K562 (cell line): ENCODE measurements around the gene PIK3CG. TPM values are rescaled to one million over a fixed set of nuclear protein-coding genes. Genes with fewer than 3 reads are reported as not detected.

Experiments used
- CHD1 ChIP-seq: fragments of 200-600 bp; sonication (generic); IDR thresholded peaks from one replicate; pipeline ENCODE4 v1.6.1; 2012; ENCODE audit warnings: mild to moderate bottlenecking, moderate library complexity, low read length, inconsistent platforms
- DLX4 ChIP-seq: fragments of 250-450 bp; sonication (Bioruptor Pico); IDR thresholded peaks from 2 replicates; pipeline ENCODE4 v1.6.1; 2021; ENCODE audit warnings: mild to moderate bottlenecking
- EP300 ChIP-seq: IDR thresholded peaks from 2 replicates; pipeline ENCODE4 v1.6.1; 2012; ENCODE audit warnings: low read length, improper control_type of control experiment
- FOXP1 ChIP-seq: sonication (generic); formaldehyde crosslinking; IDR thresholded peaks from 2 replicates; pipeline ENCODE4 v1.8.0; 2022; ENCODE audit warnings: mild to moderate bottlenecking, missing genetic modification reagents
- GTF3C2 ChIP-seq: IDR thresholded peaks from 3 replicates; pipeline ENCODE4 v1.6.1; 2011; ENCODE audit warnings: borderline replicate concordance, mild to moderate bottlenecking, moderate library complexity; ENCODE audit not compliant: insufficient read length; ENCODE audit errors: extremely low read depth
- HDAC8 ChIP-seq: fragments of 450-650 bp; IDR thresholded peaks from 2 replicates; pipeline ENCODE4 v1.6.1; 2016; ENCODE audit warnings: mild to moderate bottlenecking, missing genetic modification characterization, moderate library complexity, missing compliant biosample characterization
- MYNN ChIP-seq, 2 experiments: sonication (generic); formaldehyde crosslinking in 1 of 2; IDR thresholded peaks; 2 replicates each; pipeline versions ENCODE4 v1.5.0 to v1.6.1; 2016 to 2020; ENCODE audit warnings: antibody characterized with exemption in 1 of 2, missing genetic modification reagents in 1 of 2
- PTBP1 ChIP-seq: fragments of 200-400 bp; formaldehyde crosslinking; IDR thresholded peaks from 2 replicates; pipeline ENCODE4 v1.6.1; 2017; ENCODE audit warnings: low read depth, low read length
- RBBP5 ChIP-seq: fragments of 200-600 bp; sonication (generic); IDR thresholded peaks from 2 replicates; pipeline ENCODE4 v1.6.1; 2012; ENCODE audit warnings: borderline replicate concordance, mild to moderate bottlenecking, low read length, control low read depth, inconsistent platforms; ENCODE audit not compliant: insufficient read depth, poor library complexity, severe bottlenecking
- RBM39 ChIP-seq: fragments of 200-400 bp; formaldehyde crosslinking; optimal IDR thresholded peaks from 2 replicates; pipeline ENCODE3; 2018; ENCODE audit warnings: low read depth, low read length
- SPI1 ChIP-seq: IDR thresholded peaks from 2 replicates; pipeline ENCODE4 v1.6.1; 2011; ENCODE audit warnings: low read depth, low read length, control low read depth, borderline replicate concordance
- SREBF1 ChIP-seq: fragments of 150-350 bp; IDR thresholded peaks from 2 replicates; pipeline ENCODE4 v1.6.1; 2014; ENCODE audit warnings: antibody characterized with exemption, low read depth, low read length, borderline replicate concordance
- SRSF1 ChIP-seq: fragments of 200-400 bp; formaldehyde crosslinking; IDR thresholded peaks from 2 replicates; pipeline ENCODE4 v1.6.1; 2017; ENCODE audit warnings: mild to moderate bottlenecking, low read depth, low read length, moderate library complexity
- TARDBP ChIP-seq: fragments of 450-650 bp; IDR thresholded peaks from 2 replicates; pipeline ENCODE4 v1.6.1; 2016
- TBL1XR1 ChIP-seq, 2 experiments: IDR thresholded peaks; 2 replicates each; pipeline ENCODE4 v1.6.1; 2012; ENCODE audit warnings: improper control_type of control experiment in 2 of 2, low read length in 2 of 2, mild to moderate bottlenecking in 1 of 2
- TEAD1 ChIP-seq, 2 experiments: fragments of 450-650 bp in 1 of 2; sonication (generic) in 1 of 2; formaldehyde crosslinking; IDR thresholded peaks; 2 replicates each; pipeline versions ENCODE4 v1.4.0 to v1.8.0; 2020 to 2022; ENCODE audit warnings: mild to moderate bottlenecking in 2 of 2, missing genetic modification reagents in 1 of 2
- VEZF1 ChIP-seq: fragments of 200-800 bp; sonication (Bioruptor generic); IDR thresholded peaks from 2 replicates; pipeline ENCODE4 v1.6.1; 2017; ENCODE audit warnings: missing genetic modification characterization, missing compliant biosample characterization
- ZNF134 ChIP-seq: fragments of 250-450 bp; sonication (Bioruptor Pico); conservative IDR thresholded peaks from 2 replicates; pipeline ENCODE4 v1.4.0; 2020
- ZNF311 ChIP-seq: fragments of 250-450 bp; sonication (Bioruptor Pico); IDR thresholded peaks from 2 replicates; pipeline ENCODE4 v1.4.0; 2020; ENCODE audit warnings: mild to moderate bottlenecking, moderate library complexity
- ZNF512 ChIP-seq: IDR thresholded peaks from 2 replicates; pipeline ENCODE4 v1.6.1; 2016; ENCODE audit warnings: missing genetic modification characterization, missing compliant biosample characterization
- ZNF57 ChIP-seq: fragments of 450-650 bp; formaldehyde crosslinking; IDR thresholded peaks from 2 replicates; pipeline ENCODE4 v1.4.0; 2020; ENCODE audit warnings: mild to moderate bottlenecking, moderate library complexity
- polyA plus RNA-seq, 8 experiments: library from polyadenylated mRNA; depleted of rRNA in 4 of 8; stranded (reverse) in 5 of 8; unstranded in 3 of 8; fragments of >200 nt; fragmentation: Nextera tagmentation in 2 of 8; fragmentation: Illumina TruSeq in 1 of 8; extraction: Ambion mirVana in 2 of 8; extraction: Trizol in 1 of 8; gene quantifications; 2 replicates each; pipeline versions ENCODE4 v1.2.1 to v1.2.3, GENCODE V29; 2011 to 2014; ENCODE audit warnings: inconsistent platforms in 1 of 8, missing spikeins in 1 of 8
- total RNA-seq, 7 experiments: library from RNA; depleted of rRNA in 6 of 7; stranded (reverse); fragments of >200 nt in 6 of 7; fragmentation: Illumina TruSeq in 2 of 7; extraction: Trizol in 2 of 7; gene quantifications; 2 replicates each; pipeline versions ENCODE4 v1.2.1 to v1.2.3, GENCODE V29; 2011 to 2021; ENCODE audit warnings: low replicate concordance in 1 of 7

Gene PIK3CG
- total and polyA plus RNA-seq, 9 of the 15 experiments (the other 6 are each of a cell fraction or from before 2014, with no cell fraction given): 5.3 to 42.5 (median 29.0) TPM

GRCh38 chr7:106871793-106872571 is 6.9 kb downstream of the PIK3CG start (continued):
- TF ChIP-seq RBBP5: no peak
- no peak for TF ChIP-seq SPI1
- TF ChIP-seq TARDBP: no peak
- no peak for TF ChIP-seq VEZF1 (CRISPR knock-in tag)
- no peak for TF ChIP-seq GTF3C2
- no peak for TF ChIP-seq CHD1
- no peak for TF ChIP-seq SREBF1
- no peak for TF ChIP-seq ZNF57 (CRISPR knock-in tag)
- TF ChIP-seq SRSF1: no peak
- TF ChIP-seq HDAC8: no peak
- TF ChIP-seq RBM39: no peak
- no peak for TF ChIP-seq FOXP1 (CRISPR knock-in tag)
- TF ChIP-seq DLX4 (CRISPR knock-in tag): no peak
- TF ChIP-seq ZNF134 (CRISPR knock-in tag): 0 out of 2 replicates have a peak, but pooled peaks have one; percentile 43
- no peak for TF ChIP-seq PTBP1
- no peak for TF ChIP-seq ZNF311 (CRISPR knock-in tag)
- no peak for TF ChIP-seq ZNF512 (tag)
- TF ChIP-seq MYNN (IDR thresholded peaks at IDR 0.05): no peak
- no peak for TF ChIP-seq MYNN (CRISPR knock-in tag; IDR thresholded peaks at IDR 0.05)
- 0 out of 4 replicates have a peak, but pooled peaks of 1 of the 2 experiments have one; percentile 51 for TF ChIP-seq TBL1XR1 (IDR thresholded peaks at IDR 0.05; ENCODE audit: low read length in 2 of 2)
- TF ChIP-seq TEAD1 (CRISPR knock-in tag; IDR thresholded peaks at IDR 0.05): no peak
- peak; percentile 66 for TF ChIP-seq EP300
